ENCODE measurements around the gene ERI2. TPM values are rescaled to one million over a fixed set of nuclear protein-coding genes. Genes with fewer than 3 reads are reported as not detected.

ERI2 gene
- total RNA-seq, 1 experiment from 2014 or later: 13.2 TPM

DNA sequence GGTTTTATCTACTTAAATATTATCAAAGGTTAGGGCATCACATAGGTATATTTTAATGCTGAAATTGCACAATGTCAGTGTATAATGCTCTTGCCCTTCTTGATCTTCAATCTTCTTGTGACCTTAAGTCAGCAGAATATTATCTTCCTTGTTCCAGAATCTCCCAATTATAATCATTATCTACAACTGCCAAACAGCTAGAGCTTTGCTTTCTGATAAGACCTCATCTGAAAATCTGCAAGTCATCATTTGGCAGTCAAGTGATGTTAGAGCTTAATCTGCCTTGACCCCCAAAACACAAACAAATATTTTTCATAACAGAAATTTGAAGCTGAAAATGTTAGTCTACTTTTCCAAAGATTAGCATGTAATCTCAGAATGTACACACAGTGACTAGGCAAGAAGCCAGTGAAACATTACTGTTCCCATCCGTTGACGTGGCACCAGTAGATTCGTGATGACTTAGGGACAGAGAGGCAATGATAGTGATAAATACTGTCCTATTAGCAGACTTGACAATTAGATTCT lies 19.8 kb upstream of the ERI2 start:
- Histone ChIP-seq H3K79me2 (ENCODE audit: low read length) (no peaks in the 10 kb centered on the region), H3K4me2 (ENCODE audit: low read length) (no peak overlapping the region), H4K20me1 (ENCODE audit: low read length) (no peaks in the 10 kb centered on the region), H3K9ac (ENCODE audit: low read length) (no peak overlapping the region), H3K4me1 (ENCODE audit: insufficient read depth, low read length) (no peaks in the 10 kb centered on the region), H3K27me3 (ENCODE audit: low read length) (no peaks in the 10 kb centered on the region), H3K4me3 (ENCODE audit: low read length) (no peak overlapping the region), H3F3A (ENCODE audit: low read length, unreplicated experiment) (no peaks in the 10 kb centered on the region), H3K36me3 (ENCODE audit: low read depth, low read length) (peaks cover 14% of the 10 kb centered on the region), H3K9me3 (ENCODE audit: low read length) (no peaks in the 10 kb centered on the region), H3K9me2 (replicated peaks; ENCODE audit: low read length) (no peaks in the 10 kb centered on the region), H3K27ac (ENCODE audit: low read length) (no peak overlapping the region), H2AFZ (ENCODE audit: low read length) (no peak overlapping the region)
- CTCF ChIA-PET: no interaction called here
- POLR2A ChIA-PET (ENCODE audit: unreplicated experiment): no interaction called here
- ATAC-seq (no peak), DNase-seq (no peak)
- intact Hi-C loops (cut with micrococcal nuclease): no loop called here
- BruUV-seq (replicated peaks): no TSS peak
- TF ChIP-seq EZH2 (IDR thresholded peaks at IDR 0.05; ENCODE audit: low read length, unreplicated experiment): no peak
- TF ChIP-seq, protein P1, sequence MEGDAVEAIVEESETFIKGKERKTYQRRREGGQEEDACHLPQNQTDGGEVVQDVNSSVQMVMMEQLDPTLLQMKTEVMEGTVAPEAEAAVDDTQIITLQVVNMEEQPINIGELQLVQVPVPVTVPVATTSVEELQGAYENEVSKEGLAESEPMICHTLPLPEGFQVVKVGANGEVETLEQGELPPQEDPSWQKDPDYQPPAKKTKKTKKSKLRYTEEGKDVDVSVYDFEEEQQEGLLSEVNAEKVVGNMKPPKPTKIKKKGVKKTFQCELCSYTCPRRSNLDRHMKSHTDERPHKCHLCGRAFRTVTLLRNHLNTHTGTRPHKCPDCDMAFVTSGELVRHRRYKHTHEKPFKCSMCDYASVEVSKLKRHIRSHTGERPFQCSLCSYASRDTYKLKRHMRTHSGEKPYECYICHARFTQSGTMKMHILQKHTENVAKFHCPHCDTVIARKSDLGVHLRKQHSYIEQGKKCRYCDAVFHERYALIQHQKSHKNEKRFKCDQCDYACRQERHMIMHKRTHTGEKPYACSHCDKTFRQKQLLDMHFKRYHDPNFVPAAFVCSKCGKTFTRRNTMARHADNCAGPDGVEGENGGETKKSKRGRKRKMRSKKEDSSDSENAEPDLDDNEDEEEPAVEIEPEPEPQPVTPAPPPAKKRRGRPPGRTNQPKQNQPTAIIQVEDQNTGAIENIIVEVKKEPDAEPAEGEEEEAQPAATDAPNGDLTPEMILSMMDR (conservative IDR thresholded peaks at IDR 0.05; ENCODE audit: low read depth, low read length): no peak
- no peak for TF ChIP-seq EZH2phosphoT487 (IDR thresholded peaks at IDR 0.05; ENCODE audit: borderline replicate concordance, low read length)

DNA sequence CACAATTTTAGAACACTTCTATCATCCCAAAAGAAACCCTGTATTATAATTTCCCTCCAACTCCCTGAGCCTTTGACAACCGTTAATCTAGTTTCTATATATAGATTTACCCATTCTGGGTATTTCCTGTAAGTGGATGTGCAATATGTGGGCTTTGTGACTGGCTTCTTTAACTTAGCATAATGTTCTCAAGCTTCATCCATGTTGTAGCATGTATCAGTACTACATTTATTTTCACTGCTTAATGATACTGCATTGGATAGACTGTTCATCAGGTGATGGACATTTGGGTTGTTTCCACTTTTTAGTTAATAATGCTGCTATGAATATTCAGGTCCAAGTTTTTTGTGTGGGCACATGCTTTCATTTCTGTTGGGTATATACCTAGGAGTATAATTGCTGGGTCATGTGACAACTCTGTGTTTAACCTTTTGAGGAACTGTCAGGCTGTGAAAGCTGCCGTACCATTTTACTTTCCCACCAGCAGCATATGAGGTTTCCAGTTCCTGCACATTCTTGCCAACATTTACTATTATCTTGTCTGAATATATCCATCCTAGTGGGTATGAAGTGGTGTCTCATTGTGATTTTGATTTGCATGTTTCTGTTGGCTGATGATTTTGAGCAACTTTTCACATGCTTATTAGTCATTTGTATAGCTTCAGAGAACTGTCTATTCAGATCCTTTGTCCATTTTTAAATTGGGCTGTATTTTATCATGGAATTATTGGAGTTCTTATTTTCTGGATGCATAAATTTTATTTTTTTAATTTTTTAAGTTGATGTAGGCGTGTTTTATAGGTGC lies 16.5 kb upstream of the ERI2 start:
- DNase-seq (no peak), ATAC-seq (no peak)
- intact Hi-C loops (cut with micrococcal nuclease): no loop called here
- Histone ChIP-seq H3K9ac (ENCODE audit: low read length) (no peak overlapping the region), H3K27ac (ENCODE audit: low read length) (no peak overlapping the region), H3K4me1 (ENCODE audit: insufficient read depth, low read length) (no peaks in the 10 kb centered on the region), H3K79me2 (ENCODE audit: low read length) (no peaks in the 10 kb centered on the region), H3K4me3 (ENCODE audit: low read length) (no peak overlapping the region), H3F3A (ENCODE audit: low read length, unreplicated experiment) (no peaks in the 10 kb centered on the region), H3K36me3 (ENCODE audit: low read depth, low read length) (peaks cover 14% of the 10 kb centered on the region), H4K20me1 (ENCODE audit: low read length) (no peaks in the 10 kb centered on the region), H2AFZ (ENCODE audit: low read length) (no peak overlapping the region), H3K27me3 (ENCODE audit: low read length) (no peaks in the 10 kb centered on the region), H3K9me3 (ENCODE audit: low read length) (no peaks in the 10 kb centered on the region), H3K4me2 (ENCODE audit: low read length) (no peak overlapping the region), H3K9me2 (replicated peaks; ENCODE audit: low read length) (no peaks in the 10 kb centered on the region)
- POLR2A ChIA-PET (ENCODE audit: unreplicated experiment): no interaction called here
- CTCF ChIA-PET: no interaction called here
- BruUV-seq (replicated peaks): no TSS peak
- TF ChIP-seq, protein P1 (conservative IDR thresholded peaks at IDR 0.05; ENCODE audit: low read depth, low read length): no peak
- TF ChIP-seq EZH2 (IDR thresholded peaks at IDR 0.05; ENCODE audit: low read length, unreplicated experiment): no peak
- no peak for TF ChIP-seq EZH2phosphoT487 (IDR thresholded peaks at IDR 0.05; ENCODE audit: borderline replicate concordance, low read length)

DNA sequence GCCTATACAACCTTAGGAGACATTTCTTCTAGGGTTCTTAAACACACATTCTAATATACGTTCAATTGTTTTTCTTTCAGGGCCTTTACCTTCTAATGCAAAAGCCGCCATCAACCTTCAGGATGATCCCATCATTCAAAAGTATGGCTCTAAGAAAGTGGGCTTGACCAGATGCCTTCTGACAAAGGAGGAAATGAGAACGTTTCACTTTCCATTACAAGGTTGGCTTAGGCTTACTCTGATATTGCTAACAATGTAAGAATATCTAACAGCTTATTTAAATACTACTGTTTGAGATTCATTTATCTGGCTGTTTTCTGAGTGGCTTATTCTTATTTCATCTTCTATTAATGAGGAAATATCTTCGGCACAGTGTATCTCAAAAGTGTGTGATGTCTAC lies 15.4 kb upstream of the ERI2 start:
- Histone ChIP-seq H4K20me1 (ENCODE audit: low read length) (no peaks in the 10 kb centered on the region), H3K4me3 (ENCODE audit: low read length) (no peak overlapping the region), H3K79me2 (ENCODE audit: low read length) (no peaks in the 10 kb centered on the region), H3F3A (ENCODE audit: low read length, unreplicated experiment) (no peaks in the 10 kb centered on the region), H3K4me1 (ENCODE audit: insufficient read depth, low read length) (no peaks in the 10 kb centered on the region), H3K9me3 (ENCODE audit: low read length) (no peaks in the 10 kb centered on the region), H3K9ac (ENCODE audit: low read length) (no peak overlapping the region), H3K27me3 (ENCODE audit: low read length) (no peaks in the 10 kb centered on the region), H3K27ac (ENCODE audit: low read length) (no peak overlapping the region), H3K4me2 (ENCODE audit: low read length) (no peak overlapping the region), H3K36me3 (ENCODE audit: low read depth, low read length) (peaks cover 9% of the 10 kb centered on the region; the same call in 1 of the 2 replicates), H3K9me2 (replicated peaks; ENCODE audit: low read length) (no peaks in the 10 kb centered on the region), H2AFZ (ENCODE audit: low read length) (no peak overlapping the region)
- no TSS peak for BruUV-seq (replicated peaks)
- no peak for TF ChIP-seq EZH2 (IDR thresholded peaks at IDR 0.05; ENCODE audit: low read length, unreplicated experiment)
- TF ChIP-seq EZH2phosphoT487 (IDR thresholded peaks at IDR 0.05; ENCODE audit: borderline replicate concordance, low read length): no peak
- TF ChIP-seq, protein P1 (conservative IDR thresholded peaks at IDR 0.05; ENCODE audit: low read depth, low read length): no peak
- no peak for ATAC-seq
- no peak for DNase-seq
- CTCF ChIA-PET: no interaction called here
- POLR2A ChIA-PET (ENCODE audit: unreplicated experiment): no interaction called here
- intact Hi-C loops (cut with micrococcal nuclease): no loop called here
